M059J (cell line): ENCODE data around the gene ZNF512. TPM values are rescaled to one million over a fixed set of nuclear protein-coding genes. Genes with fewer than 3 reads are reported as not detected.

Source experiments
- DNase-seq: peaks from one replicate; pipeline ENCODE4 v3.0.0-alpha.2; 2012; ENCODE audit warnings: low read depth
- total RNA-seq: library from RNA; depleted of rRNA; stranded (reverse); fragments of >200 nt; shearing (Covaris generic); gene quantifications from 2 replicates; pipeline ENCODE4 v1.2.3, GENCODE V29; 2014

Gene ZNF512
- total RNA-seq, 1 experiment from 2014 or later: 23.3 TPM

DNA sequence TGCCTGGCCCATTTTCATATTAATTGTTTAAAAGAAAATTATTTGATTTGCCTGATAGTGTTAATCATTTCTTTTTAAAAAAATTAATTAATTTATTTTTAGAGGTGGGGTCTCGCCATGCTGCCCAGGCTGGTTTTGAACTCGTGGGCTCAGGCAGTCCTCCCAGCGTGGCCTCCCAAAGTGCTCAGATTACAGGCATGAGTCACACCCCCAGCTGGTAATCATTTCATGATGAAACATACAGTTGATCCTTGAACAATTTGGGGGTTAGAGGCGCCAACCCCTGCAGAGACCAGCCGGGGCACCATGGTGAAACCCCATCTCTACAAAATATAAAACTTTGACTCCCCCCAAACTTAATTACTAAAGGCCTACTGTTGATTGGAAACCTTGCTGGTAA lies 53.9 kb downstream of the ZNF512 start:
- peak; percentile 34 for DNase-seq

GRCh38 chr2:27638037-27638637 lies 55.3 kb downstream of the ZNF512 start:
- DNase-seq: peak; percentile 80

DNA sequence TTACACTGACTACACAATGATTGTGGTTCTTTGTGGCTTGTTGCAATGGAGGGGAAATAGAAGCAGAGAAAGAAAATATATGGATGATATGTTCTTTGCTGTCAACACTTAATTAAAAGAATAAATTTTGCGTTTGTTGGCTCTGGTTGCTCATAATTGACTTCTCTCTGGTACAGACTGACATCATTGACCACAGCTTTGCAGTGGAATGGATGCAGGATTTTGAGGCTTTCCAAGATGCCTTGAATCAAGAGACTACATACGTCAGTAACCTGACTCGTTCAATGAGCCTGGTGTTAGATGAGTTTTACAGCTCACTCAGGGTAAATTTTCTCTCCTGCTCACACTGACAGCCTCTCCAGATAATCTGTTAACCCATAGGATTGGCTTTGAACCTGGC lies 55.9 kb downstream of the ZNF512 start:
- peak; percentile 75 for DNase-seq

GRCh38 chr2:27640722-27641245 lies 57.9 kb downstream of the ZNF512 start:
- no peak for DNase-seq

DNA sequence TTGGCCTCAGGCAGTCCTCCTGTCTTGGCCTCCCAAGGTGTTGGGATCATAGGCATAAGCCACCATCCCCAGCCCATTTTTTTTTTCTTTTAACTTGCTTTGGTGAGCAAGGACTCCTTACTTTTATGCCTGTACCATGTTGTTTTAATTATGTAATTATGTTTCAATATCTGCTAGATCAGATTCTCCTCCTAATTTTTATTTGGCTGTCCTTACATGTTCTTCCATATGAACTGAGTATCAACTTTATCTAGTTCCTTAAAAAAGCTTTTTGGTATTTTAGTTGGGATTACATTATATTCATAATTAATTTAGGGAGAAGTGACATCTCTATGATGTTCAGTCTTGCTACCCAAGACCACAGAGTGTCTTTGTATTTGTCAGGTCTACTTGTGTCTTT lies 62.4 kb downstream of the ZNF512 start:
- no peak for DNase-seq

GRCh38 chr2:27647289-27647688 lies 64.4 kb downstream of the ZNF512 start:
- peak; percentile 17 for DNase-seq

DNA sequence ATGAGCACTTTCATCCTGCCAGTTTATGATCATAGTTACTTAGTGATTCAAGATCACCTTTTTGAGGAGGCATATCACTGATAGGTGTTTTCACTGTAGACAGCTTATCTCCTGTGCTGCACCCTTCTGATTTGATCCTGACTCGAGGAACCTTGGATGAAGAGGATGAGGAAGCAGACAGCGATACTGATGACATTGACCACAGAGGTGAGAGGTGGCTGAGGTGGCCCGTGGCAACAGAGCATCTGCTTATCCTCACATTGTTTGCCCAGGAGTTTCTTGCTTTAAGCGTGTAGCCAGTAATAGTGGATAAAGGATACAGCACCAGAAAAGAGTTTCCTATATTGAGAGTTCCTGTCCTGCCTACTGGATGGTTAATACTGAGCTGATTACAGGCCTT lies 64.9 kb downstream of the ZNF512 start:
- no peak for DNase-seq

DNA sequence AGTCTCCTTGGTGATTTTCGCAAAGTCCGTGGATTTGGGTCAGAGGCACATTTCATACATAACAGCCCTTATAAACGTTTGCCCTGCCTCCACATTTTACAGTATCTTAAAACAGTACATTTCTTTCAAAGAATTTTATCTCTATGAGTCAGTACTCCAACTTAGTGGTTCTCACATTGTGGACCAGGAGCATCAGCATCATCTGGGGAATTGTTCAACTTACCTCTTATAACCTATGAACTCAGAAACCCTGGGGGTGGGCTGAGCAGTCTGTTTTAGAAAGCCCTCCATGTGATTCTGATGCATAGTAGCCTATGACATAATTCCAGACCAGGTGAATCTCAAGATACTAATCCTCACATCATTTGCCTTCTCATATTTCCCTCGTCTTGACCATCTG lies 68.2 kb downstream of the ZNF512 start:
- DNase-seq: no peak

DNA sequence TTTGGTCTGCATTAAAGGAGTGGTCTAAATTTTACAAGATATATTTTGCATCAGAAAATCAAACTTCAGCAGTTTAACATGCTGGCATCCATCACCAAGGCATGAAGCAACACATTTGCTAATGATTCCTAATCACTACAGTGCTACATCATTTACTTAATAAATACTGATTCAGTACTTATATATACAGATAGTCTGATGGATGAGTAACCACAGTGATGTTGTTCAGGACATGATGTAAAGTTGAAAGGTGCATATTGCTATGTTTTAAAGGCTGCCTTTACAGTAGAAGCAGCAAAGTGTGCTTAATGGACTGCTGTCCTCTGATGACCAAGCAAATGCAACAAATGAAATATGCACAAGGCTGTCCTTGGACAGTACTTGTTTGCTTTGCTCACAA lies 69.5 kb downstream of the ZNF512 start:
- DNase-seq: no peak

- no peak for DNase-seq
Observed at GRCh38 chr2:27652790-27653189, 69.9 kb downstream of the ZNF512 start.

DNA sequence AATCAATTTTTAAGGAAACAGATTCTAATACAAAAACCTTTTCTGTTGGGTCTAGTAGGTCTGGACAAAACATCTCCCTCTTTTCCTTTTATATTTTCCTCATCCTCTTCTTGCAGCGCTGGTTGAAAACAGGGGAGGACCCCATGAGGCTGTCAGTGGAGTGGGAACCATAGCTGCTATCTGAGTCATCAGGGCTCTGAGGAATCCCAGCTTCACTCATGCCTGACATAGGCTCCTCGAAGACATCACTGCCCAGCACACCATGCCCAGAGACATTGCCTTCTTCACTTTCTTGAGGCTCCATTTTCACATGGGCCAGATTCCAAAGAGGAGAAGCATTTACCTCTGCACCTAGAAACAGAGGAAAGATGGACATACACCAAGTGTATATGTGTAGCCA lies 70.6 kb downstream of the ZNF512 start:
- peak; percentile 40 for DNase-seq

DNA sequence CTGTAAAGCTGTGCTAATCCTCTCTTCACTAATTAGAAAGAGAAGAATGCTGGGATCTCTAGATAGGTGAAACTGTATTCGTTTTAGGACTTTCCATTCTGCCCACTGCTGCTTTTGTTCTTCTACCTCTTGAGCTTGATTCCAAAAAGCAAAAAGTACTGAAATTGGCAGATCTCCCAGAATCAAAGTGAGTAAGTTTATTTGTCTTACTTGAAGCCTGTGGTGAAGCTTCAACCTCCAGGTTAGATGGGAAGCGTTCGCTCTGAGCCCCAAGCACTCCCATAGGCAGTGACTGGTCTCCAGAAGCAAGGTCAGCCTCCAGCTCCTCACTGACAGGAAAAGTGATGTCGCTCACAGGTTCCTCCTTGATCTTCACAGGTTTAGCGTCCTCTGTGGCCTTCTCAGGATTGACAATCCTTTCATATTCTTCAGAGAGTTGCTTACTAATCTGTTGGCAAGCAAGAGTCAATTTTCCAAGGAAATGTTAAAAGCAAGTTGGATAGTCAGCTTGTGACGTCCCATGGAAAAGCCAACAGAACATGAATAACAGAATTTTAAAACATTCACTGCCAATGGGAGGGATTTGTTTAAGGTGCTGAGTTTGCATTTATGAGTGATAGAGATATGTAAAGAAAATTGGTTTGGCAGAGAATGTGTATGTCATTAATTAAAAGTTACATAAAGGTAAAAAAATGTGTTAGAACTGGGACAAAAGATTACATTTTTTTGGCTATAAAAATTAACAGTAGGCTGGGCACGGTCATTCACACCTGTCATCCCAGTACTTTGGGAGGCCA lies 72.5 kb downstream of the ZNF512 start:
- peak; percentile 93 for DNase-seq

DNA sequence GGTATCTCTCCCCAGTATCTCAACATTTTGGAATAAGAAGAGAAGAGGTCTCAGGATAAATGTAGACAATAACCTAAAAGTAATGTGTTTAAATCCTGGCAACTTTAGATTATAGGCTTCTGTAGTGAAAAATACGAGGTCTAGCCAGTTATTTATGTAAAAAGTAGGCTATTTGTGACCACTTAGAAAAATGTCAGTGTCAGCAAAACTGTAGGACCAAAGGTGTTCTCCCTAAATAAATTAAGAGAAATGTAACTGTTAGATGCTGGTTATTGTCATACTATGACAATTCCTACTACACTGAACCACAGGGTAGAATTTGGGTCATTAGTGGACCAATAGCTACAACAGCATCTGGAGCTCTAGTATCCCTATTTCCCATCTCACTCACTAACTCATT lies 78.5 kb downstream of the ZNF512 start:
- no peak for DNase-seq

DNA sequence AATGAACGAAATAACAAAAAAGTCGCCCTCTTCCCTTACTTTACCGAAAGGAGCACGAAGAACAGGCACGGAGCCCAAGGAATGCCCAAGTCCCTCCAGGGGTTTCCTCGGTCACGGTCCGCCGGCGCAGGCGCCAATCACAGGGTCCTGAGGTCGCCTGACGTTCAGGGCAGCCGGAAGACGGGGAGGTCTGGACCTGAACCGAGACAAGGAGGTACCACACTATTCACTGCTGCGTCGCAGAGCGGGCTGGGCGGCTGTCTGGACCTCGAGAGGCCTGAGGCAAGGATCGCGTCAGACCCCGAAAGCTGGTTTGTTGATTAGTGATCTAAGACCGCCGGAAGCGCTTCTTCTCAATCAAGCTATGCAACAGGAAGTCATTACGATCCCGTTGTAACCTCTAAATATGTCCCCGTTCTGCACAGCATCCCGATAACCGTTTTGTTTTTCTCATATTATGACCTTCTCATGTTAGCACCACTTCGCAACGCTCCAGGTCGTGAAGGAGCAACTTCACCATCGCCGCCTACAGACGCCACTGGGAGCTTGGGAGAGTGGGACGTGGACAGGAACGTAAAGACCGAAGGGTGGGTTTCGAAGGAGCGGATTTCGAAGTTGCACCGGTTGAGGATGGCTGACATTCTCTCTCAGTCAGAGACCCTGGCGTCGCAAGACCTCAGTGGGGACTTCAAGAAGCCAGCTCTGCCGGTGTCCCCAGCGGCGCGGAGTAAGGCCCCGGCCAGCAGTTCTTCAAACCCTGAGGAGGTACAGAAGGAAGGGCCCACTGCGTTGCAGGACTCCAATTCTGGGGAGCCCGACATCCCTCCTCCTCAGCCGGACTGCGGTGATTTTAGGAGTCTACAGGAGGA lies 80.7 kb downstream of the ZNF512 start, which contains the start of the genes SLC4A1AP and SUPT7L:
SLC4A1AP (plus strand) TSS at position 605 of the 869 bp plus-strand sequence; CDS start at position 631, 26 bp downstream.
SUPT7L (minus strand) TSS at position 330 of the 869 bp plus-strand sequence. CDS start 1,422 bp downstream, outside the sequence.
- peak; percentile 82 for DNase-seq

- no peak for DNase-seq
Observed at GRCh38 chr2:27664154-27664574, 81.3 kb downstream of the ZNF512 start.

DNA sequence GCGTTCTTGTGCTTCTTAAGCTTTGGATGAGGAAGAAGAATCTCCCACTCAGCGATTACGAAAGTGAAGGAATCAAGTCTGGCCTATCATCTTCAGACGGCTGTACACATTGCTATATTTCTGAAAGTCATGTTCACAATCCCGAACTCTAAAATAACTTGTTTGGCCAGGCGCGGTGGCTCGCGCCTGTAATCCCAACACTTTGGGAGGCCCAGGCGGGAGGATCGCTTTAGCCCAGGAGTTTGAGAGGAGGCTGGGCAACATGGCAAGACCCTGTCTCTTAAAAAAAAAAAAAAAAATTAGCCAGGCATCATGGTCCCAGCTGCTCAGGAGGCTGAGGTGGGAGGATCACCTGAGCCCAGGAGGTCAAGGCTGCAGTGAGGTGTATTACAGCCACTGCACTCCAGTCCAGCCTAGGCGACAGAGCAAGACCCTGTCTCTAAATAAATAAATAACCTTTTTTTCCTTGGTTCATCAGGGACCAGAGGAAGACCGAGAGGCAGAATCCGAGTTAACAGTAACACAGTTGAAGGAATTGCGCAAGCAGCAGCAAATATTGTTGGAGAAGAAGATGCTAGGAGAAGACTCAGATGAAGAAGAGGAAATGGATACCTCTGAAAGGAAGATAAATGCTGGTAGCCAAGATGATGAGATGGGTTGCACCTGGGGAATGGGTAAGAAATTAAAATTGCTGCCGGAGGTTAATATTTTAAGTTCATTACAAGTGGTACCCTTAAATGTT lies 82.0 kb downstream of the ZNF512 start:
- no peak for DNase-seq

GRCh38 chr2:27667446-27667845 lies 84.6 kb downstream of the ZNF512 start:
- DNase-seq: no peak

GRCh38 chr2:27671235-27671634 lies 88.4 kb downstream of the ZNF512 start:
- no peak for DNase-seq
